Lower leg skin (tissue), 4 donors: ENCODE results near the gene ANKRD23. TPM values are rescaled to one million over a fixed set of nuclear protein-coding genes. Genes with fewer than 3 reads are reported as not detected.

Experiments
- DNase-seq, 2 donors: peaks; one replicate each; pipeline ENCODE4 v3.0.0-alpha.2; 2019; ENCODE audit warnings: low spot score in 2 of 2
- H3K4me3 ChIP-seq: fragments of 200-600 bp; sonication (generic); 2 replicates; pipeline ENCODE4 v1.5.1; 2017; ENCODE audit warnings: mild to moderate bottlenecking, low read depth; ENCODE audit not compliant: poor library complexity, severe bottlenecking
- POLR2A ChIP-seq, 2 donors: fragments of 450-650 bp; IDR thresholded peaks; one replicate each; pipeline ENCODE4 v1.6.1; 2016 to 2017; ENCODE audit warnings: antibody characterized with exemption in 2 of 2, mild to moderate bottlenecking in 1 of 2, moderate library complexity in 1 of 2
- WGBS, 2 donors: methylation state at CpG; one replicate each; pipeline ENCODE4 v1.1.5; 2018; 5-methylcytosine and 5-hydroxymethylcytosine counted together
- intact Hi-C: fragments of 100-400 bp; cut with DNase I; formaldehyde crosslinking; loops from one replicate; pipeline ENCODE4 v1.15.0; 2023; ENCODE audit warnings: low total_unique reads
- total RNA-seq, 4 donors: library from RNA; depleted of rRNA; stranded (reverse); fragments of >200 nt; gene quantifications; one replicate each; pipeline ENCODE4 v1.1.0, GENCODE V29; 2016
- TF ChIP-seq, protein P1 (sequence below), 3 donors: fragments of 450-650 bp; IDR thresholded peaks; one replicate each; pipeline ENCODE4 v1.5.1; 2016; ENCODE audit warnings: antibody characterized with exemption in 3 of 3, mild to moderate bottlenecking in 3 of 3, moderate library complexity in 2 of 3

ANKRD23 gene
- total RNA-seq, 4 donors from 2014 or later, result 4.9 to 12.4 (median 8.8) TPM

- 11 to 14% methylated on average over 25 of the region's 27 CpGs for WGBS, 2 donors
- intact Hi-C loops, result loop anchor here (2.0 kb wide), 1 partner anchor 100 kb away; no protein-coding TSS in a partner anchor
- H3K4me3 ChIP-seq, result peak overlapping the region; percentile 56
- no peak for DNase-seq
- TF ChIP-seq, protein P1, sequence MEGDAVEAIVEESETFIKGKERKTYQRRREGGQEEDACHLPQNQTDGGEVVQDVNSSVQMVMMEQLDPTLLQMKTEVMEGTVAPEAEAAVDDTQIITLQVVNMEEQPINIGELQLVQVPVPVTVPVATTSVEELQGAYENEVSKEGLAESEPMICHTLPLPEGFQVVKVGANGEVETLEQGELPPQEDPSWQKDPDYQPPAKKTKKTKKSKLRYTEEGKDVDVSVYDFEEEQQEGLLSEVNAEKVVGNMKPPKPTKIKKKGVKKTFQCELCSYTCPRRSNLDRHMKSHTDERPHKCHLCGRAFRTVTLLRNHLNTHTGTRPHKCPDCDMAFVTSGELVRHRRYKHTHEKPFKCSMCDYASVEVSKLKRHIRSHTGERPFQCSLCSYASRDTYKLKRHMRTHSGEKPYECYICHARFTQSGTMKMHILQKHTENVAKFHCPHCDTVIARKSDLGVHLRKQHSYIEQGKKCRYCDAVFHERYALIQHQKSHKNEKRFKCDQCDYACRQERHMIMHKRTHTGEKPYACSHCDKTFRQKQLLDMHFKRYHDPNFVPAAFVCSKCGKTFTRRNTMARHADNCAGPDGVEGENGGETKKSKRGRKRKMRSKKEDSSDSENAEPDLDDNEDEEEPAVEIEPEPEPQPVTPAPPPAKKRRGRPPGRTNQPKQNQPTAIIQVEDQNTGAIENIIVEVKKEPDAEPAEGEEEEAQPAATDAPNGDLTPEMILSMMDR (IDR thresholded peaks at IDR 0.05), result no peak
- no peak for TF ChIP-seq POLR2A (IDR thresholded peaks at IDR 0.05)
These were observed 13.2 kb upstream of the ANKRD23 start for GRCh38 chr2:96856776-96857666.

DNA sequence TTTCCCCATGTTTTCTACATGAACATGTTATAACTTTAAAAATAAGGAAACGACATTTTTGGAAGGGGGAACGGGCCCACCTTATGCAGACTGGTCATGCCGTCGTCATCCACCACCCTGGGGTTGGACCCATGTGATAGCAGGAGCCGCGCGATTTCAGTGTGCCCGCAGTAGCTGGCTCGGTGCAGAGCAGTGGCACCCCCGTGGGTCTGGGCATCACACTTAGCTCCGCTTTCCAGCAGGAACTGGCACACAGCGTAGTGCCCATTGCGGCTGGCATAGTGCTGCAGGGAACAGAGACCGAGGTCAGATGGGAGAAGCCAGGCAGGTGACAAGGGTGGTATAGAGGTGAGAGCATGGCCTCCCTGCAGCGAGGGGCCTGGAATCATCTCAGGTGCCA, 9.5 kb upstream of the ANKRD23 start:
- TF ChIP-seq POLR2A (IDR thresholded peaks at IDR 0.05), result no peak
- TF ChIP-seq, protein P1 (IDR thresholded peaks at IDR 0.05), result no peak
- H3K4me3 ChIP-seq, result no peak overlapping the region
- WGBS, 2 donors, result 92 to 93% methylated on average over 15 of the region's 15 CpGs
- no peak for DNase-seq
- intact Hi-C loops, result no loop called here

GRCh38 chr2:96852667-96853066, 8.8 kb upstream of the ANKRD23 start:
- H3K4me3 ChIP-seq, result no peak overlapping the region
- DNase-seq, result no peak
- WGBS, 2 donors, result 91 to 94% methylated on average over 6 of the region's 6 CpGs
- intact Hi-C loops, result no loop called here
- TF ChIP-seq, protein P1 (IDR thresholded peaks at IDR 0.05), result no peak
- TF ChIP-seq POLR2A (IDR thresholded peaks at IDR 0.05), result no peak

GRCh38 chr2:96848264-96848663, 4.4 kb upstream of the ANKRD23 start:
- H3K4me3 ChIP-seq, result no peak overlapping the region
- DNase-seq, result no peak
- no peak for TF ChIP-seq POLR2A (IDR thresholded peaks at IDR 0.05)
- TF ChIP-seq, protein P1 (IDR thresholded peaks at IDR 0.05), result no peak
- 82 to 83% methylated on average over 9 of the region's 9 CpGs for WGBS, 2 donors
- intact Hi-C loops, result no loop called here

- no peak for DNase-seq
- H3K4me3 ChIP-seq, result no peak overlapping the region
- intact Hi-C loops, result no loop called here
- 76 to 81% methylated on average over 10 of the region's 10 CpGs for WGBS, 2 donors
- no peak for TF ChIP-seq POLR2A (IDR thresholded peaks at IDR 0.05)
- TF ChIP-seq, protein P1 (IDR thresholded peaks at IDR 0.05), result no peak
These were observed 3.8 kb upstream of the ANKRD23 start for GRCh38 chr2:96847586-96847985.
